Glutamatergic neuron (in vitro differentiated cells): ENCODE measurements around the gene KIF26B. TPM values are rescaled to one million over a fixed set of nuclear protein-coding genes. Genes with fewer than 3 reads are reported as not detected.
"Not testable (repeated sequence)": the region's sequence is repeated elsewhere in the genome, so short reads cannot be mapped to it uniquely, and the experiment has no call there.

Experiments used
- DNase-seq: peaks from one replicate; pipeline ENCODE4 v3.0.0; 2022
- H3K27ac Mint-ChIP-seq: one replicate; pipeline ENCODE4 v1.8.0; 2020; ENCODE audit warnings: mild to moderate bottlenecking, mixed read lengths, inconsistent platforms; ENCODE audit not compliant: unreplicated experiment
- H3K27me3 Mint-ChIP-seq: one replicate; pipeline ENCODE4 v1.8.0; 2020; ENCODE audit warnings: mild to moderate bottlenecking, moderate library complexity, mixed read lengths, inconsistent platforms; ENCODE audit not compliant: unreplicated experiment
- H3K36me3 Mint-ChIP-seq: one replicate; pipeline ENCODE4 v1.8.0; 2020; ENCODE audit warnings: mild to moderate bottlenecking, mixed read lengths, inconsistent platforms; ENCODE audit not compliant: unreplicated experiment
- H3K4me1 Mint-ChIP-seq: one replicate; pipeline ENCODE4 v1.8.0; 2020; ENCODE audit warnings: mild to moderate bottlenecking, low read depth, mixed read lengths, inconsistent platforms; ENCODE audit not compliant: unreplicated experiment
- H3K4me3 Mint-ChIP-seq: one replicate; pipeline ENCODE4 v1.8.0; 2020; ENCODE audit warnings: mild to moderate bottlenecking, mixed read lengths, inconsistent platforms; ENCODE audit not compliant: unreplicated experiment
- H3K9me3 Mint-ChIP-seq: one replicate; pipeline ENCODE4 v1.8.0; 2020; ENCODE audit warnings: mild to moderate bottlenecking, moderate library complexity, mixed read lengths, inconsistent platforms; ENCODE audit not compliant: unreplicated experiment
- total RNA-seq: library from RNA; stranded (reverse); fragmentation: NEBNext Ultra II Directional; extraction: Animal tissue kit (Norgen Biotek cat#: 25700); gene quantifications from one replicate; pipeline ENCODE4 v1.2.1, GENCODE V29; 2021; ENCODE audit not compliant: unreplicated experiment
- TF ChIP-seq, protein P1 (sequence below): fragments of 200-600 bp; sonication (generic); IDR thresholded peaks from one replicate; pipeline ENCODE4 v1.5.0; 2021; ENCODE audit not compliant: partially characterized antibody, unreplicated experiment

Gene KIF26B
- total RNA-seq, 1 donor from 2014 or later: 2.4 TPM

DNA sequence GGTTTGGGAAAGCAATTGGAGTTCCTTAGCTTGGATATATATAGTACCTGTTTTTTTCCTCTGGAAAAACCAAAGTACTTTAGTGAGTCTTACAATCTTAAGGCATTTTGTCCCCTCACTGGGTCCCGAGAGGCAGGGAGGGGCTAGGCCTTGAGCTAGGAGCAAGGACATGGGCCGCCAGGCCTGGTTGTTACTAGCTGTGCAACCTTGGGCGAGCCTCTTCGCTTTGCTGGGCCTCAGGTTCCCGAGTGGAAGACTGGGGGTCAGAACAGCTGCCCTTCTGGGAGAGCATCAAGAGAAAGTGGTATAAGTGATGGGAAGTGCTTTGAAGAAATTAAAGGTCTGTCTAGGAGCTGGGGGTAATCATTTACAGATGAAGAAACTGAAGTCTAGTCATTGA, 553.2 kb downstream of the KIF26B start:
- Mint-ChIP-seq H3K4me3 (no peak overlapping the region), H3K4me1 (peaks cover 10% of the 10 kb centered on the region), H3K27me3 (peaks cover 2% of the 10 kb centered on the region), H3K36me3 (no peaks in the 10 kb centered on the region), H3K27ac (no peak overlapping the region), H3K9me3 (no peaks in the 10 kb centered on the region)
- TF ChIP-seq, protein P1, sequence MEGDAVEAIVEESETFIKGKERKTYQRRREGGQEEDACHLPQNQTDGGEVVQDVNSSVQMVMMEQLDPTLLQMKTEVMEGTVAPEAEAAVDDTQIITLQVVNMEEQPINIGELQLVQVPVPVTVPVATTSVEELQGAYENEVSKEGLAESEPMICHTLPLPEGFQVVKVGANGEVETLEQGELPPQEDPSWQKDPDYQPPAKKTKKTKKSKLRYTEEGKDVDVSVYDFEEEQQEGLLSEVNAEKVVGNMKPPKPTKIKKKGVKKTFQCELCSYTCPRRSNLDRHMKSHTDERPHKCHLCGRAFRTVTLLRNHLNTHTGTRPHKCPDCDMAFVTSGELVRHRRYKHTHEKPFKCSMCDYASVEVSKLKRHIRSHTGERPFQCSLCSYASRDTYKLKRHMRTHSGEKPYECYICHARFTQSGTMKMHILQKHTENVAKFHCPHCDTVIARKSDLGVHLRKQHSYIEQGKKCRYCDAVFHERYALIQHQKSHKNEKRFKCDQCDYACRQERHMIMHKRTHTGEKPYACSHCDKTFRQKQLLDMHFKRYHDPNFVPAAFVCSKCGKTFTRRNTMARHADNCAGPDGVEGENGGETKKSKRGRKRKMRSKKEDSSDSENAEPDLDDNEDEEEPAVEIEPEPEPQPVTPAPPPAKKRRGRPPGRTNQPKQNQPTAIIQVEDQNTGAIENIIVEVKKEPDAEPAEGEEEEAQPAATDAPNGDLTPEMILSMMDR: no peak
- no peak for DNase-seq

DNA sequence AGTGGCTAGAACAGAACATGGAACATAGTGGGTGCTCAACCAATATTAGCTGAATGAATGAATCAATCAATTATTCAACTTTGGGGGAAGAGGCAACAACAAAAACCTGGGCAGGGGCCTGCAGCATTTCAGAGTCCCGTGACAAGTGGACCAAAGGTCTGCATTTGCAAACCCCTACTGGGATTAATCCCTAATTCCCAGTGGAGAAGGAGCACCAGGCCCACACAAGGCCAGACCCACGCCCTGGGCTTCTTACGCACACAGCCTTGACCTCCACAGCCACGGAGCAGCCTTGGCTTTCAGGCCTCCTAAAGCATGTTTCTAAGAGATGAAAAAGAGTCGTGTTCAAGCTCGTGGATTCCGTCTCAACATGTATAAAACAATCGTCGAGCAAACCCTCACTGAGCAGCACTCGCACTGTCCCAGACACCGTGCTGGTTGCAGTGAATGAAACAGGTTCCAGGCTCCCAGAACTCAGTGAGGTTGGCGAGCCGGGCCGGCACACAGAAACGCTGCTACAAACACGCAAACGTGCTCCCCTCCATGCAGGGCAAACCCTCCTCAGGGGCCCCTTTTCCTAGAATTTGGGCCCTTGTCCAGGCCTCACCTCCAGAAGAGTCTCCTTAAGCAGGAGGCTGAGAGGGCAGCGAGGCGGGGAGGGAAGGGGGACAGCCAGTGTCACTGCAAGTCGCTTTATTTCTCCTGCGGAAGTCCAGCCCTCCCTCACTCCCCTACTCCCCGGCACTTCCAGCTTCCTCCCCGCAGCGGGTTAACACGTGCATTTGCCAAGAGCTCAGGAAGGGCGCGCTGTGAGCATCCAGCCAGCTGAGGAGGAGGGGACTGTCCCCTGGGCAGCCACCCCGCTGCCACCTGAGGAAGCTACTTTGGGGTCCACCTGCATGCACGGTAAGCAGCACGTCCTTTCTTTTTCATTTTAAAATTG, 556.4 kb downstream of the KIF26B start:
- peaks cover 5% of the 10 kb centered on the region for H3K9me3 Mint-ChIP-seq
- TF ChIP-seq, protein P1: no peak

DNA sequence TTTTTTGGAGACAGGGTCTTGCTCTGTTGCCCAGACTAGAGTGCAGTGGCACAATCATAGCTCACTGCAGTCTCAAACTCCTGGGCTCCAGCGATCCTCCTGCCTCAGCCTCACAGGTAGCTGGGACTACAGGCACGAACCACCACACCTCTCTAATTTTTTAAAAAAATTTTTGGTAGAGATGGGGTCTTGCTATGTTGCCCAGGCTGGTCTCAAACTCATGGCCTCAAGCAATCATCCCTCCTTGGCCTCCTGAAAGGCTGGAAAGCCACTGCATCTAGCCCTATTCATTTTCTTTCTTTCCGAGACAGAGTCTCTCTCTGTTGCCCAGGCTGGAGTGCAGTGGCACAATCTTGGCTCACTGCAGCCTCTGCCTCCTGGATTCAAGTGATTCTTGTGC, 559.2 kb downstream of the KIF26B start:
- DNase-seq, H3K36me3 Mint-ChIP-seq, H3K27ac Mint-ChIP-seq, H3K4me1 Mint-ChIP-seq, H3K4me3 Mint-ChIP-seq, H3K9me3 Mint-ChIP-seq, H3K27me3 Mint-ChIP-seq: not testable (repeated sequence)

More for the DNA sequence above, 556.4 kb downstream of the KIF26B start:
- DNase-seq: no peak
- Mint-ChIP-seq H3K27me3 (peaks cover 2% of the 10 kb centered on the region), H3K4me1 (peaks cover 10% of the 10 kb centered on the region), H3K27ac (no peak overlapping the region), H3K36me3 (no peaks in the 10 kb centered on the region), H3K4me3 (no peak overlapping the region)

DNA sequence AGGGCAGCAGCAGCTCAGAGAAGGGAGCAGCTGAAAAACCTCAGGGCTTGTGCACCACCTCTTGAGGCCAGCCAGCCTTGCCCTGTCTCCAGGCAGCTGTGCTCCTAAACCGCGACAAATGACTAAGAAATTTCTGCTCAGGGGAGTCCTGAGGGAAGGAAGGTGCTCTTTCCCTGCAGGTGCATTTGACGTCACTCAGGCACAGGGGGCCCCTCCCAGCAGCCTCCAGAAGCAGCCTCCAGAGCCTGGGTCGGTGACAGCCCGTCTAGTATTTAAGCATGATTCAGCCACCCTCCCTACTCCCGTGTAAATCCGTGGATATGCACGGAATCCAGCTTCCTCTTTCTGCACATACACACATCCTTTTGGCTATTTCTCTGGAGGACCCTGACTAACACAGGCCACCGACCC, 560.5 kb downstream of the KIF26B start:
- Mint-ChIP-seq H3K4me1 (no peaks in the 10 kb centered on the region), H3K4me3 (no peak overlapping the region), H3K9me3 (peaks cover 5% of the 10 kb centered on the region), H3K27me3 (no peaks in the 10 kb centered on the region), H3K27ac (no peak overlapping the region), H3K36me3 (no peaks in the 10 kb centered on the region)
- TF ChIP-seq, protein P1: no peak
- no peak for DNase-seq

DNA sequence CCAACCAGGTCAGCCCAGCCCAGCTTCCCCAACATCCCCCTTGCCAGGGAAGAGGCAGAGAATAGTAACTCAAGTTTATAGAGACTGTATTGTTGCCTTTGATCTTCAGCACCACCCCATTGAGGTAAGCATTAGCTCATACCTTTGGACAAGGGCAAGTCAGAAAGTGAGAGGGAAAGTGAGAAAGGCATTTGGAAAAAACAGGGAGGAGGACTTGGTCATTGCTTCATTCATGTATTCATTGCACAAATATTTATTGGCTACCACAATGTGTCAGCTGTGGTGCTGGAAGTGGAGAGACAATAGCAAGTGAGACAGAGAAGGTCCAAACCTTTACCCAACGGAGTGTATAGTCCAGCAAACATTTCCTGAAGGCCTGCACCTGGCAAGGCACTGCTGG, 561.2 kb downstream of the KIF26B start:
- no peak for DNase-seq
- Mint-ChIP-seq H3K4me1 (no peaks in the 10 kb centered on the region), H3K27ac (no peak overlapping the region), H3K27me3 (no peaks in the 10 kb centered on the region), H3K9me3 (peaks cover 5% of the 10 kb centered on the region), H3K36me3 (no peaks in the 10 kb centered on the region), H3K4me3 (no peak overlapping the region)
- TF ChIP-seq, protein P1: no peak
